Erythroblast (primary cell): ENCODE results near the gene CNN1.
"Not testable (repeated sequence)": the region's sequence is repeated elsewhere in the genome, so short reads cannot be mapped to it uniquely, and the experiment has no call there.

Experiments used
- DNase-seq, 2 experiments: peaks; one replicate each; lab custom pipeline; 2025; lab: John Stamatoyannopoulos, UW
- GATA1 ChIP-seq: IDR thresholded peaks from 2 replicates; pipeline ENCODE4 v1.6.1; 2011; ENCODE audit warnings: low read depth, mild to moderate bottlenecking, control low read depth, low read length, moderate library complexity
- POLR2A ChIP-seq: IDR thresholded peaks from 2 replicates; pipeline ENCODE4 v1.6.1; 2011; ENCODE audit warnings: mild to moderate bottlenecking, low read length

The CNN1 gene

GRCh38 chr19:11547929-11548700, 9.5 kb downstream of the CNN1 start:
- no peak for TF ChIP-seq GATA1

GRCh38 chr19:11549386-11549953, 10.8 kb downstream of the CNN1 start:
- no peak for DNase-seq
- TF ChIP-seq POLR2A (no peak), GATA1 (no peak)

More at GRCh38 chr19:11547929-11548700, 9.5 kb downstream of the CNN1 start:
- DNase-seq: no peak

GRCh38 chr19:11550265-11550664, 11.6 kb downstream of the CNN1 start:
- no peak for DNase-seq
- TF ChIP-seq GATA1 (no peak), POLR2A (no peak)

GRCh38 chr19:11551603-11552235, 13.1 kb downstream of the CNN1 start:
- no peak for TF ChIP-seq POLR2A
- TF ChIP-seq GATA1: no peak
- DNase-seq: no peak

GRCh38 chr19:11552666-11553372, 14.2 kb downstream of the CNN1 start:
- TF ChIP-seq POLR2A (no peak), GATA1 (no peak)

GRCh38 chr19:11554160-11554559, 15.5 kb downstream of the CNN1 start:
- no peak for DNase-seq

More at GRCh38 chr19:11552666-11553372, 14.2 kb downstream of the CNN1 start:
- DNase-seq: no peak

GRCh38 chr19:11555246-11555645, 16.6 kb downstream of the CNN1 start:
- no peak for DNase-seq
- TF ChIP-seq POLR2A (no peak), GATA1 (no peak)

More at GRCh38 chr19:11554160-11554559, 15.5 kb downstream of the CNN1 start:
- TF ChIP-seq GATA1 (no peak), POLR2A (no peak)

GRCh38 chr19:11556634-11557420, 18.2 kb downstream of the CNN1 start:
- no peak for TF ChIP-seq GATA1
- no peak for TF ChIP-seq POLR2A
- no peak for DNase-seq

GRCh38 chr19:11558881-11559828, 20.5 kb downstream of the CNN1 start, which contains the start of gene ELOF1:
ELOF1 (minus strand) TSS chr19:11559230; CDS start chr19:11554347, 4,883 bp downstream.
- peak; percentile 98 for TF ChIP-seq POLR2A
- no peak for TF ChIP-seq GATA1
- peak; percentile 99 for DNase-seq

GRCh38 chr19:11560404-11561051, 21.9 kb downstream of the CNN1 start:
- DNase-seq: peak; percentile 94 to 97
- TF ChIP-seq POLR2A (peak; percentile 38), GATA1 (no peak)

- peak; percentile 83 to 84 for DNase-seq
- TF ChIP-seq POLR2A: peak; percentile 51
- no peak for TF ChIP-seq GATA1
Observed at GRCh38 chr19:11563532-11563931, 24.9 kb downstream of the CNN1 start.

- DNase-seq: not testable (repeated sequence)
Observed at GRCh38 chr19:11564082-11564807, 25.6 kb downstream of the CNN1 start.

- not testable (repeated sequence) for DNase-seq
Observed at GRCh38 chr19:11565649-11565980, 27.0 kb downstream of the CNN1 start.
